VCaP (cell line): ENCODE data around the gene PLCB1.
A peak's percentile ranks its signal among the peaks of the same experiment; 100 is the strongest.

Experiments
- H3K27ac ChIP-seq: fragments of 450-650 bp; 2 replicates; pipeline ENCODE4 v1.5.1; 2017
- CTCF ChIP-seq: fragments of 450-650 bp; conservative IDR thresholded peaks from 2 replicates; pipeline ENCODE4 v1.5.1; 2017; ENCODE audit warnings: mild to moderate bottlenecking, moderate library complexity

Gene PLCB1

DNA sequence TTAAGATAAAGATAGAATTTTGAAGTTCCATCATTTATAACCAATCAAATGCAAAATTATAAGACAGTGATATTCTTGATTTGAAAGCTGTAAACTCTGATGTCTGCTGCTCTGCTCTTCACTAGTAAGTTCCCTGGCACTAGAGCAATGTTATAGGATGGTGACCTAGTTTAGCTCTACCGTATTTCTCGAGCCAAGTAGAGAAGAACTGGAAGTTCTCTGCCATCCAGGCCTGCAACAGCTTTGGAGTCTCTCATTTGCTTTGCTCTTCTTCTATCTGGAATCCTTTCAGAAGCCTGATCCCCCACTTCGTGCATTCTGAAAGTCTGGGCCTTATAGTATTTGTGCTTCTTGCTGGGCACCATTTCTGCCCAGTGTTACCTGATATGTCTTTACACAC lies 100.3 kb downstream of the PLCB1 start:
- TF ChIP-seq CTCF: no peak
- H3K27ac ChIP-seq: no peak overlapping the region

GRCh38 chr20:8234580-8234979 lies 102.5 kb downstream of the PLCB1 start:
- no peak for TF ChIP-seq CTCF
- no peak overlapping the region for H3K27ac ChIP-seq

- no peak for TF ChIP-seq CTCF
- H3K27ac ChIP-seq: no peak overlapping the region
Observed at GRCh38 chr20:8242066-8242465, 110.0 kb downstream of the PLCB1 start.

GRCh38 chr20:8242827-8243724 lies 111.0 kb downstream of the PLCB1 start:
- TF ChIP-seq CTCF: no peak
- no peak overlapping the region for H3K27ac ChIP-seq

DNA sequence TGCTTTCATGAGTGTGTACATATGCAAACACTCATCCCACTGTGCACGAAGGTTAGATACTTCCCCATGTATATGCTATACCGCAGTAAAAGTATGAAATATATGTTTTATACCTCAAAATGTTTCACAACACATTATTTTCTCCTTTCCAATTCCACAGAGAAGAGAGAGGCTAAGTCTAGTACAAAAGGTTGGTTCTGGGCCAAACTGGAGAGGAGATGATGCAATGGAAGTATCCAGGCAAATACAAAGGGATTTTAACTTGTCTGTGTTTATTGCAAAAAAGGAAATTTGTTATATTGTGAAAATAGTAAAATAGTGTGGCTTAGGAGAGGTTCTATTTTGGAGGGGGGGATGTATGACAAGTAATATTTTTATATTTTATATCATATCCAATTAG lies 112.6 kb downstream of the PLCB1 start:
- no peak for TF ChIP-seq CTCF
- peak overlapping the region; percentile 14; the same call in 1 of the 2 replicates for H3K27ac ChIP-seq

- no peak overlapping the region for H3K27ac ChIP-seq
- TF ChIP-seq CTCF: no peak
Observed at GRCh38 chr20:8246153-8246552, 114.1 kb downstream of the PLCB1 start.

DNA sequence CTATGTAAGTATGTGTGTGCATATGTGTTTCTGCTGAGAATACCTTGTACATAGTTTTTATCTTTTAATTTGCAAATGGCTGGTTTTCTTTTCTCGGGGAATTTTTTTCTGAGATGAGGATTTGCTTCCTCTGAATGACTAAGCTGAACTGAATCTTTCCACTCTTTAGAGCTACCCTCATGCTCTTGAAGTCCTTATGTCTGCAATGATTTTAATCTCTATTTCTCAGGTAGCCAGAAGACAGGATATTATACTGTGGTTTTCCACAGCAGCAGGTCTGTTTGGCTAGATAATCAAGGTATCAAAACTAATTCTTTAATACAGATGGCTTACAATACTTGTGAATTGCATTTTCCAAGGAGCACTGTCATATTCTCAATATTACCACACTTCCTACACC lies 114.7 kb downstream of the PLCB1 start:
- no peak overlapping the region for H3K27ac ChIP-seq
- no peak for TF ChIP-seq CTCF
